GM21447 (cell line): ENCODE measurements around the gene PGLYRP2.

Experiments
- ATAC-seq: cut with Tn5 transposase; IDR thresholded peaks from one replicate; pipeline ENCODE4 v1.9.1; 2021; ENCODE audit not compliant: unreplicated experiment

Gene PGLYRP2

DNA sequence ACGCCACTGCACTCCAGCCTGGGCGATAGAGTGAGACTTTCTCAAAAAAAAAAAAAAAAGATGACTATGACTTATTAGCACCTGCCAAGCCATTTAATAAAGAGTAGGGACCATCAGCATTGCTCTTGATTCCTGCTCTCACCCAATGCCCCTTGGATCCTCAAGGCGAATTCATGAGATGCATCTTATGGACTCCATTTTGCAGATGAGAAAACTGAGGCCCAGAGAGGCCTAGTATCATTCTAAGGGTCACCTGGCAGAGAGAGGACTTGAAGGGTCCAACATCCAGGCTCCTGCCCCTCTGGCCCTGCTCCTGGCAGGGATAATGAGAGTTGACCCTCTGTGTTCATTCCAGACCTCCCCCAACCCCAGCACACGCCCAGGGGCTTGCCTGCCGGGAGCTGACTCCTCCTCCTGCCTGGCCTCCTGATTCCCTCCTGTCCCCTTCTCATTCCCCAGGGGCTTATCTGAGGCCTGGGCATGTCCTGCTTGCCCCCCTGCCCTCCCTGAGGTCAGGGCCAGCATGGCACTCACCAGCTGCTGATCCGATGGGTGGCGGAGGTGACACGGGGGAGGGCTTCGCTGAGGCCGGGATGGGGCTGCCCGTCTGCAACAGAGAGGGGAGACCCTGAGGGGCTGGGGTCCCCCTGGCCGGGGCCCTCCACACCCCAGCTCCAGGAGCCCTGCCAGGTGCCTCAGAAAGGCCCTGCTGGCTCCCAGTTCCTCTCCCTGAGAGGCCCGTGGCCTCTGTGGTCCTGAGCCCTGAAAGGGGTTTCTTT lies 37.0 kb downstream of the PGLYRP2 start:
- ATAC-seq: no peak

GRCh38 chr19:15441317-15441716 lies 38.0 kb downstream of the PGLYRP2 start:
- no peak for ATAC-seq

GRCh38 chr19:15439821-15440641 lies 39.3 kb downstream of the PGLYRP2 start:
- no peak for ATAC-seq

GRCh38 chr19:15439078-15439799 lies 40.1 kb downstream of the PGLYRP2 start:
- ATAC-seq: no peak

DNA sequence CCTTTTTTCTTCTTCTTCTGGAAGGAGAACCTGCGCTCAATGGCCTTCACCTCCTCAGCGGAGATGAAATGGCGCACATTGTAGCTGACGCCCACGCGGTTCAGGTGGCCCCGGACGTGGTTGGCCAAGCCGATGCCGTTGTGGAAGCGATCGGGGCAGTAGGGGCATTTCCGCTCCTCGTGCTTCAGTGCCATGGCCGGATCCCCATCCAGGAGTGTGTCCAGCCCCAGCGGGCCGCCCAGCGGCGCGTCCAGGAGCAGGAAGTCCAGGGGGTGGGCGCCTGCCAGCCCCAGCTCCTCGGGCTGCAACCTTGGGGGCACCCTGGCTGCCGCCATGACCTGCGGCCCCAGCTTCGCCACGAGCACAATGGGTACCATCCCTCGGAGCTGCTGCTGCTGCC lies 40.7 kb downstream of the PGLYRP2 start:
- ATAC-seq: no peak

GRCh38 chr19:15438124-15438496 lies 41.2 kb downstream of the PGLYRP2 start:
- no peak for ATAC-seq

GRCh38 chr19:15437355-15438123 lies 41.8 kb downstream of the PGLYRP2 start:
- ATAC-seq: no peak

- no peak for ATAC-seq
Measured at GRCh38 chr19:15436826-15437110, 42.5 kb downstream of the PGLYRP2 start.

DNA sequence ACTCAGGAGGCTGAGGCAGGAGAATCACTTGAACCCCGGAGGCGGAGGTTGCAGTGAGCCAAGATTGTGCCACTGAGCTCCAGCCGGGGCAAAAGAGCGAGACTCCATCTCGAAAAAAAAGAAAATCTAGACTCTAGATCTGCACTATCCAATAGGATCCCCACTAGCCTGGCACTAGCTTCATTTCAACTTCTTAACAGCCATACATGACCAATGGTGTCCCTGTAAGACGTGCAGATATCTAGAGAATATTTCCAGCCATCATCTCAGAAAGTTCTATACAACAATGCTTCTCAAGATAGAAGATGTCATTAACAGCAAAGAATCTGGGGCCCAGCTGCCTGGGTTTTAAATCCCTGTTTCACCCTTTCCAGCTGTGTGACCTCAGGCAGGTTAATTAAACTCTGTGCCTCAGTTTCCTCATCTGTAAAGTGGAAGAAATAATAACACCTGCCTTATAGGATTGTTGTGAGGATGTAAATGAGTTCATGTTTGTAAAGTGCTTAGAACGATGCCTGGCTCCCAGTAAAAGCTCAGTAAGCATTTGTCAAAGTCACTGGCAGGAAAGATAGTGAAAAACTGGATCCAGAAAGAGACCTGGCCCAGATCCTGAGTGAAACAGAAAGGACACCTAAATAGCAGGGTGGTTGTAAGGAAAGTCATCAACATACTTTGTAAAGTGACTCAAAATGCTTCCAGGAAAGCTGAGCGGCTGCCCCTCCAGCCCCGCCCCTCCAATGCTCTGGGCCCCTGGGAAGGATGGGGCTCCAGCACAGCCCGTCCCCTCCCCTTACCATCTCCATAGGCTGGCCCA lies 43.1 kb downstream of the PGLYRP2 start:
- no peak for ATAC-seq

DNA sequence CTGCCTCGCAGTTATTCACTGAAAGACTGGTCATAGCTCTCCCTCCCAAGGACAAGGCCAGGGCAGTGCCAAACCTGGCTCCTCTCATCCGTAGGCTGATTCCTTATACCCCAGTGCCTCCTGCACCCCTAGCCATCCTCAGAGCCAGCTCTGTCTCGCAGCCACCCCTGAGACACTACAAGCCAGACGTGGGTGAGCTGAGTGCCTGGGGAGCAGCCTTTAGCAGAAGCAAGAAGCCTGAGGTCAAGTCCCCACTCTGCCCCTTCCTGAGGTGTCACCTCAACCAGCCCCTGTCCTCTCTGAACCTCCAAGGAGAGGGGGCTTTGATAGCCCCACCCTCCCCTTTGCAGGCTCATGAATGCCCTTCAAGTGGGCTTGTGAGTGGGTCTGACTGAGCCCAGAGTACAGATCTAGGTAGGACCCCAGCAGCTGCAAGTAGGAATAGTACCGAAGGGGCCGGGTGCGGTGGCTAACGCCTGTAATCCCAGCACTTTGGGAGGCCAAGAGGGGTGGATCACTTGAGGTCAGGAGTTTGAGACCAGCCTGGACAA lies 45.7 kb downstream of the PGLYRP2 start:
- ATAC-seq: no peak

DNA sequence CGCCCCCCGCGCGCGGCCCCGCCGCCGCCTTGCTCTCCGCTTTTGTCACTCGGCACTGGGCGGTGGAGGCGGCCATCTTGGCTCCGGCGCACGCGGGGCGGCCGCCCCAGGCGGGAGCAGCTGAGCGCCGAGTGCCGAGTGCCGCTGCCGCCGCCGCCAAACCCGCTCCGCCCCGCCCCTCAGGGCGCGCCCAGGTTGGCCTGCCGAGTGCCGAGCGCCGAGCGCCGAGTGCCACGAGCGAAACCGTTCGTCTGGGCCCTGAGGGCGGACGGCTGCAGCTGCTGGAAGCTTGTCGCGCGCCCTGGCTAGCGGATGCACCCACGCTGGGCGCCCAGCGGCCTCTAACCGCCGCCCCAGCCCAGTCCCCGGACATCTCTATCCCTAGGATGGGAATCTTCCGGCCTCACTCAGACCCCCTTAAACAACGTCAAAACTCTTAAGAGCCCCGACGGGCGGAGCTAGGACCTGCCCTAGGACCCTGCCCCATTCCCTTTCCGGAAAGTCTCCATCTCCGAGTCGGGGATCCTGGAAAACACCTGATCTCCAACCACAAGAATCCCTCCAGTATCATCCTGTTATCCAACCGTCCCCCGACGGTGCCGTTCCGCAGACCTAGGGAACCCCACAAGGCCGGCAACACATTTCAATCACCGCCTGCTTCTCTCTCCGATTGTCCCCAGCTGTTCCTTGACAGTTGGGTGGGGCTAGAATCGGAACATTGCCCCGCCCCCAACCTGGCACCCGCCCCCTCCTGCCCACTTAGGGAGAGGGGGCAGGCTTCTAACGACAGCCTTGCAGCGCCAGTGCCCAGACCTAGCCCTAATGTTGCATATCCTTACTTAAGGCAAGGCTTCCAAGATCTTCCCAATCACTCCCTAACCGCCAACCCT lies 46.4 kb downstream of the PGLYRP2 start:
- ATAC-seq: peak; percentile 55

GRCh38 chr19:15432018-15432494 lies 47.2 kb downstream of the PGLYRP2 start:
- ATAC-seq: peak; percentile 12

DNA sequence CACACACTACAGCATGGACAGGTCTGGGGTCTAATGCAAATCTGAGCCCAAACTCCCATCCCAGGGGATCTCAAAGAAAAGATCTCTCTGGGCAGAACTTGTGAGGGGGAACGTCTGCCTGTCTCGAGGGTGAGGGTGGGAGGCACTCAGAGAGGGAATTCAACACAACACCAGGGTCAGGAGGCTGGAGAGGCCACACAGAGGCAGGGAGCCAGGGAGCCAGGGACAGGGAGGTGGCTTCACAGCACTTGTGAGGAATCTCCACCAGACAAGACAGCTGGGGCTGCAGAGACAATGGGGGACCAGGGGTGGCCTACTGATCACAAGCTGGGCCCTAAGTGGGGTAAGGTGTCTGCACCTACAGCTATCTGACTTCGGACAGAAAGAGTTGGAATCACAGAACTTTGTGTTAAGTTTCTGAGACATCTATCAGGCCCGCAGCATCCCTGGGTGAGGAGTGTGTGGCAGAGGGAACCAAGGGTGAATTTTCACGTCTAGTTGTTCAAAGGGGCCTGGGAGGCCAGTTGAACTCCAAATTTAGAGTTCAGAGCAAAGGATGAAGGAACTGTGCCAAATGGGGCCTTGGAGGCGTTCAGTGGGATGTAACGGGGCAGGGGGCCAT lies 47.8 kb downstream of the PGLYRP2 start:
- no peak for ATAC-seq

GRCh38 chr19:15430526-15431120 lies 48.7 kb downstream of the PGLYRP2 start:
- ATAC-seq: no peak

DNA sequence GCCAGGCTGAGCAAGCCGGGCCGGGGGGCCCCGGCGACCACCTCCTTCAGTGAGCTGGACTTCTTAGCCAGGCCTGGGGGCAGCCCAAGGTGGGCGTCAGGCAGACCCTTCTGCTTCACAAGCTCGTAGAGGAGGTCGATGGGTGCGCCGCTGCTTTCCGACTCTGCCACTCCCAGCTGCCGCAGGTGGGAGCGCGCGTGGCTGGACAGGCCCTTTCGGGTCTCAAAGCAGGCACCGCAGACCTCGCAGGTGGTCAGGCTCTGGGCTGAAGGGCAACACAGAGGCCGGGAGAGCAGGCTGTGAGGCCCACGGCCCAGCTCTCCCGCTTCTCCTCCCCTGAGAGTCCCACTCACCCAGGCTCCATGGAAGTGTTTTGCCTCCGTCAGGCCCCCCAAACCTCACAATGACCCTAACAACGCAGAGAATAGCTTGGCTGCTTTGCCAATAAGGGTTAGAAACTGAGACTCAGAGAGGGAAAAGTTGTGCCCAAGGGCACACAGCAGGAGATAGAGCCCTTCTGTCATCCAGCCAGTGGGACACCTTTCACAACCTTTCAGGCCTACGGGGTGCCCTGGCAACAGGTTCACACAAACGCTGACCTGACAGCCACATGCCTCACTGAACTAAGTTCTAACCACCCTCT lies 49.4 kb downstream of the PGLYRP2 start:
- ATAC-seq: no peak

GRCh38 chr19:15428956-15429824 lies 50.1 kb downstream of the PGLYRP2 start:
- no peak for ATAC-seq
